ENCODE results near the gene TRPM8.

The TRPM8 gene

DNA sequence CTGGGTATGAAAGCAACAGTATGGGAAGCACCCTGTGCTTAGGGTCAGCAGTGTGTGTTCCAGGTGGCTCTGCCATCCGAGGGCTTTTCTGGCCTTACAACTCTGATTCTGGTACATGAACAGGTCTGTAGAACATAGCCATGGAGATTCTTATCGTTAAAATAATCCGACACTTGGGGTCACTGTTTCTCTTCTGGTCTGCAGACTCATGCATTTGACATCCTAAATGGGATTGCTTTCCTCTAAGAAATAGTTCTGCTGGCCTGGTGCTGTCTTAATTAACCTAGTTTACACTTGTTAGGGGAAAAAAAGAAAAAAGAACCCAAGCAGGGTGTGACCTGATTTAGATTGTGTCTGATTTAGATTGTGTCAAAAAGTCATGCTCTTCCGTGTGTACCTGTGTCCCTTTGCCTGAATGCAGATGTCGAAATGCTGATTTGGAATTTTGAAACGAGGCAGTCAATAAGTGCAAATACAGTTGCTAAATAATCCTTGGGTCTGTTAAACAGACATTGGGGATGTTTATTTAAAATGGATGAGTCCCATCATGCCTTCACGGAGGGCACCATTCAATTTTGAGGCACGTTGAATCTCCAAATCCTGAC is 59.6 kb downstream of the TRPM8 start:
- peak; percentile 94 for DNase-seq

DNA sequence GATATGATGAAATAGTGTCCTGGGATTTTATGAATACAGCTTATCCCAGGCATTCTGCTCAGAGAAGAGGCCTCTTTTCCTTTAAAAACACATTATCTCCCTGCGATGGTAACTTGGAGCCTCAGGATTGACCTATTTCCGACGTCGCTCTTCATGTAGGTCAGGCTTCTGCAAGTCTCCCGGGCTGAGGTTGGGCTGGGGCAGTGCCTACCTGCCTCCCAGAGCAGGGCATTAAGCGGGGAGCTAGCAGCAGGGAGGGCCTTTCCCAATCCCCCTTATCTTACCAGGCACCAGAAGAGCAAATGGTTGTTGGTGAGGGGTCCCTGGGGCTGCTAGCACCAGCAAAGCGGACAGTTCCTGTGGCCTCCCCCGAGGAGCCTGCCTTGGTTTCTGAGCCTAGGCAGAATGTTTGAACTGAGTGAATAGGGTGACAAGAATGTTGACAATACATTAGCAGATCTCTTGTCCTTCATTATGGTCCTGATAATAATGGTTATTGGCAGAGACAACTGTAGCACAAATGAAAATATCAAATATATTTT is 60.2 kb downstream of the TRPM8 start:
- DNase-seq, result no peak

- DNase-seq, result no peak
Measured at GRCh38 chr2:233979748-233980147, 62.6 kb downstream of the TRPM8 start.

DNA sequence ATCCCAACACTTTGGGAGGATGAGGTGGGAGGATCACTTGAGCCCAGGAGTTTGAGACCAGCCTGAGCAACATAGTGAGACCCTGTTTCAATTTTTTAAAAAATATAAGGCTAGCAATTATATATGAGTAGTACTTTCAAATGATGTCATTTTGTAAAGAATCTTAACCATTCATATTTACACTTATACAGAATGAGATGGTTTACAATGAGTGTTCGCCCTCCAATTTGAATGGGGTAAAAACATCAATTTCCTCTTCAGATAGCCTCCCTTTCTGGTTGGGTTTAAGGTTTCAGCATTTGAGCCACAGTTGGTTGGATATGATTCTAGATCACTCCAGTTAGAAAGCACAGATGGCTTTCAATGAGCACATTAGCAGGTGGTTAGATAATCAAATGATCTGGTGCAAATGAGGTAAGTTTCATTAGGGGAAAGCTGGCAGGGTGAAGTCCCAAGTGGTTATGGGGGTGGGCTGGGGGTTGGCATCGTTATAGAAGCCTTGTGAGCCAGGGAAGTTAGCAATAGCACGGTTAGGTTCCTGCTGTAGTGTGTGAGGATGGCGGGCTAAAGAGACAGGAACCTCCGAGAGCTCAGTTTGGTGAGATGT is 63.9 kb downstream of the TRPM8 start:
- peak; percentile 96 for DNase-seq

- DNase-seq, result no peak
Measured at GRCh38 chr2:233981574-233982420, 64.6 kb downstream of the TRPM8 start.

DNA sequence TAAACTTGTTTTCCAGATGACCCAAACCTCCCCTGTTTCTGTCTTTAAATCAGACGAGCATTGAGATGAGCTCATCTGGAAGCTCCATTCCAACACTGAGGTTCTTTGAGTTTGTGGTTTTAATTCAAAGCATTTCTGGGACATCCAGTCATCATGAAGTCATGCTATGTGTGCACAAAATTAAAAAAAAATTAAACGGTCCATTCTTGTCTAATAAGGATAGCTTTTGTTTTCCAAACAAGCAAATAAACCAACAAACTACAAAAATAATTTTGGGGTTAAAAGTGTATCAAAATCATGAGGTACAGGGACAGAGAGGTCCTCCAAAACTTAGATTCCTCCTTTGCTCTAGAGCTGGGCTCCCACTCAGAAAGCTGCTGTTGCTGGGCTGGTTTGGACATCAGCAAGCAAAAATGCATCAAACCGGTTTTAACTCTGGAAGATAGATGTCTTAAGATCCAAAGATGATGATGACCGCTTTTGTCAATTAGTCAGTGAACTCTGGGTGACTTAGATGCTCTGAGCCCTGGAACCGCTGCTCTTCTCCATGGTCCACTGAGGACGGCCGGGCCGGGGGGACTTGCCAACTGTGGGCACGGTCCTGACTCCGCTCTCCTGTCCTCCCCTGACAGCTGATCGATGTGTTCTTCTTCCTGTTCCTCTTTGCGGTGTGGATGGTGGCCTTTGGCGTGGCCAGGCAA is 65.4 kb downstream of the TRPM8 start:
- DNase-seq, result no peak

- DNase-seq, result no peak
Measured at GRCh38 chr2:233983445-233983844, 66.3 kb downstream of the TRPM8 start.

- no peak for DNase-seq
Measured at GRCh38 chr2:233988581-233988980, 71.4 kb downstream of the TRPM8 start.

DNA sequence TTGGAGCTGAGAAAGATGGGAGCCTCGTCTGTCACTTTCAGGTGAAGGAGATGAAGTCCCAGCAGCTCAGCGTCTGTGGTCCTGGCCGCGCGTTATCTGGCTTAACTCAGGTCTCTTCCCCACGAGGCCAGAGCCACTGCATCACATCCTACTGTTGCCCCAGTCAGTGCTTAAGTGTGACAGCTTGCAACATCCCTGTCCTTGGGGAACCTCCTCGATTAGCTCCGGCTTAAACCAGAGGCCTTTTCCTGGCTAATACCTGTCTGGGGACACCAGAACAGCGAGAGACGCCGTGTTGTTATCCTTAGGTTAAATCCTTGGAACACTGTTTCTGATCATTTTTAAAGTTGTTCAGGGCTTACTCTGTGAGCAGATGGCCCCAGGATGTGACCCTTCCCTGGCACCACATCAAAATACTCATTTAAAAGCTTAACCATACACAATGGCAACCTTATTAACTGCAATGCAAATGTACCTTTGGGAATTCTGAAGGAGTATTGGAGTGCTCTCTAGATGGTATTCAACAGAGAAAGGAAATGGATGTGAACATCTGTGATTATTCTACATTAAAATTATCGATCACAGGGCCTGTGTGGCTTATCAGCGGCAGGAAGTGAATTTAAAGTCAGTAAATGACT is 72.2 kb downstream of the TRPM8 start:
- peak; percentile 50 for DNase-seq

DNA sequence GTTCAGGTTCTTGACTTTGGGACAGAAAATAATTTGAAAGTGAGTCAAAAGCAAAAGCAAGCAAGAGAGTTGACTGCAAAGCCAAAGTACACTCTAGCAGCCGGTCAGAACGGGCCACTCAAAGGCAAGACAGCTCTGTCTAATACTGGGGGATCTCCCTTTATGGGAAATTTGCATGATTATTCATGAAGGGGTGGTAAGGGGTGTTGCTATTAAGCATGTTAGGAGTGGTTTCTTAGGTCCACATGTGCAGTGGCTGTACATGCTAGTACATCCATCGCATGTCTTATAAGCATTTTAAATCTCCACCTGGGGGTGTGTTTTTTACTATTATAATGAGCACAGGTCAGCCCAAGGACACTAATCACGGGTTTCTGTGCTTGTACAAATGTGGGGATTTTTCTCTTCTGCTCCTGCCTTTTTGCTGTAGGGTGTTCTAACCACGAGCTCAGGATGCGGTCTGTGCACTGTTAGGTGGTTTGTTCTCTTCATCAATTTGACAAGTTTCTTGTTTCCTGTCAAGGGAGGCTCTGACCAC is 73.2 kb downstream of the TRPM8 start:
- DNase-seq, result no peak

DNA sequence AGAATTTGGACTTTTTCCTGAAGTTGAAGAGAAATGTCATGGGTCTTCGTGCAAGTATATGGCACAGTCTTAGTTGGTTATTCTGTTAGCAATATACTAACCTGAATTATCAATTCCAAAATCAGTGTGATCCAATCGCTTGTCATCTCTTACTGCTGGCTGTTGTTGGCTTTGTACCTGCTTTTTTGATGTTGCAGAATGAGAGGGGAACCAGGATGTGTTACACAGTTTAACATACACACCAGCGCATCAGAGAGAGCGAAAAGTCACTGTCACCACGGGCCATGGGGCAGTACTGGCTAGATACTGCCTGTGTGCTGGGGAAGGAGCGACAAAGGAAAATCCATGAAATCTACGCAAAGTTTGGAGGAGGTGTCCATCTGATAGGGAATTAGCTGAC is 74.0 kb downstream of the TRPM8 start:
- no peak for DNase-seq

DNA sequence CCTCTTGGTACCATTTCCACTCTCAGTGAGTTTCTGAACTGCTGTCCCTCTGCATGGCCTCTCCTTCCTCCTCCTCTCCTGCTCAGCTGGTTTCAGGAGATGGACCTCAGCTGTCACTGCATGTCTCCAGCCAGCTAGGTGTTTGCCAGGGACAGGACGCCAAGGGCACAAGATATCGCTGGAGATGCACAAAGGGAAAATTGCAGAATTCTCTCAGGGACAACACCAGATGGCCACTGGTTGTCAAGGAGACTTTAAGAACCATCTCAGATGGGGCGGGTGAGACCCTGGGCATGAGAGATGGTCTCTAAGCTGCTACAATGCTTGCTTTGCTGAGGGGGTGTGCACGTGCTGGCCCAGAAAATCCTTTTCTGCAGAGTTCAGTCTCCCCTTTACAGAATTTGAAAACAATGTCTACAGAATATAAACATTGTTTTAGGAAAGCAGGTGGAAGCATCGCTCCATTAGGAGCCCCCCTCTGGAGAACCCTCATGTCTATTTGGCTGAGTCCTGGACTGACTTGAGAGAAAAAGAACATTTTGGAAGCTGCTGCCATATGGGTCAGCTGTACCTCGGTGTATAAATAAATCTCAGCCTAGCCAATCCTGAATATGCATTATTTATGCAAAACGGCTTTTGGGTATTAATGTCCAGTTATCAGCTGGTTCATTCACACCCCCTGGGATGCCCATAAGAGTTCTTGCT is 75.5 kb downstream of the TRPM8 start:
- no peak for DNase-seq

DNA sequence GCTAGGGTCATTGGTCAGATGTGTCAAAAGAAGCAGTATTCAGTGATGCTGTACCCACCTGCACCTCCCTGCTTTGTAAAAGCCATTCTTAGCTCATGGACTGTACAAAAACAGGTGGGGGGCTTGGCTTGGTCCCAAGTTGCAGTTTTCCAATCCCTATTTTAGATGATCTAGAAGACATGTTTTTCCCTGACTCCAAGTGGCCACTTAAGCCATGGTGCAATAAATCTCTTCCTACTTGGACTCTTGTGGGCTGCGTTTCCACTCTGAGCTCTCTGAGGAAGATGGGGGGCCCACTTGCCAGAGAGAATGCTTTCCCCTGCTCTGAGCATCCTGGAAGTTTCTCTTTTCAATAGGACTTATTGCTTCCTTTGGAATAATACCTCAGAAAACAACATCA is 76.3 kb downstream of the TRPM8 start:
- DNase-seq, result no peak

DNA sequence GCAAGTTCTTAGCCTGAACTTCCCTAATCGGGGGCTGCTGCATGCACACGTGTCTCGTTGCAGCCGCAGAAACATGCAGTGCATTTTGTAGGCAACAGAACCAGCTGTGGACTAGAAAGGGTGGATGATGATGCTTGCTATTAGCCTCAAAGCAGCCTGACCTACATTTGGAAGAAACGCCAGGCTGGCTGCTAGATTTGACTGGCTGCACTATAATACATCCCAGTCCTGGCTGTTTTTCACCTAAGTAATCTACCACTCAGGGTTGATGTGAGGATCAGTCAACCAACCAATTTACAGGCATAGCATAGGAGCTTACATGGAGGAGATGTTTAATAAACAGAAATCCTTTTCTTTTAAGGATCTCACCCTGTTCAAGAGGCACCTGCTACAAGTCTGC is 77.0 kb downstream of the TRPM8 start:
- DNase-seq, result no peak

- DNase-seq, result no peak
Measured at GRCh38 chr2:233996000-233996399, 78.8 kb downstream of the TRPM8 start.

GRCh38 chr2:233996461-233996860 is 79.3 kb downstream of the TRPM8 start:
- DNase-seq, result no peak

DNA sequence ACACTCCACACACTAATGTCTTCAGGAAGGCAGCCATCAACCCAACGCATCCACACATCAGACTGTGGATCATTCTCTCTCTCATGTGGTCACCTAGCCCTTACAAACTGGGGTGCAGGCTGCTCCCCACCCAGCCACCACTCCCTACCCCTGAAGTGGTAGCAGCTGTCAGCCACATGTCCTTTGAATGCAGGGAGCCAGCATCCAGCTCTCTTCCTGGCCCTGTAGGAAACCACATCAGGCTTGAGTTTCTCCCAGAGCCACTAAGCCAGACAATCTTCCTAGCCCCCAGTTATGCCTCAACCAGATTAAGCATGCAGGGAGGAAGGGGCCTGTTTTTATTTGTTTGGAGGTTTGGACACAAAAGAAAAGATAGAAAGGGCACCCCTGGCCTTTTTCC is 80.5 kb downstream of the TRPM8 start:
- DNase-seq, result no peak

- no peak for DNase-seq
Measured at GRCh38 chr2:233999182-233999581, 82.0 kb downstream of the TRPM8 start.

- DNase-seq, result no peak
Measured at GRCh38 chr2:234001380-234002160, 84.4 kb downstream of the TRPM8 start.

DNA sequence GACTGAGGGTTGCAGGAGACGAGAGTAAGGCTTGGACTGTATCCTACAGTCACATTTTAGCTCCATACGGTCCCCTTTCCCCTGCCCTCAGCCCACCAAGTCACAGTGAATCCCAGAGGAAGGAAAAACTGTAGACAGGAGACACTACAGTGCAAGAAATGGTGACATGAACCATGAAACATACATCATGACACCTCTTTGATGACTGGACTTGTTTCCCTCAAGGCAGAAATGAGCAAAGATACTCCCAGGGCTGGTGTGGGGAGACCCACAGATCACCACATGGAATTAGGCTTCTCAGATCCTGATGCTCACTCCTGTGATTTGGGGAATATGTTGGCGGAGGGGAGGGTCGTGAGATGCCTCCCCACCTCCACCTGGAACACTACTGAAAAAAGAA is 85.1 kb downstream of the TRPM8 start:
- DNase-seq, result no peak
